SK-N-MC (cell line): ENCODE measurements around the gene DMWD.
A peak's percentile ranks its signal among the peaks of the same experiment; 100 is the strongest.

ENCODE experiments used
- EZH2 ChIP-seq: fragments of 200-600 bp; sonication (generic); IDR thresholded peaks from one replicate; pipeline ENCODE4 v1.6.1; 2017; ENCODE audit warnings: antibody characterized with exemption
- FOXP2 ChIP-seq: optimal IDR thresholded peaks from 2 replicates; pipeline ENCODE3; 2011; ENCODE audit warnings: mild to moderate bottlenecking, moderate library complexity; ENCODE audit not compliant: insufficient read depth; ENCODE audit errors: extremely low read length, control extremely low read depth
- POLR2AphosphoS5 ChIP-seq: IDR thresholded peaks from 2 replicates; pipeline ENCODE4 v1.6.1; 2012; ENCODE audit warnings: mild to moderate bottlenecking, low read depth, low read length, borderline replicate concordance

- peak; percentile 33; the same call in 1 of the 2 replicates for TF ChIP-seq POLR2AphosphoS5
- no peak for TF ChIP-seq EZH2
- TF ChIP-seq FOXP2: no peak
Observed at GRCh38 chr19:45779231-45780145, 13.2 kb downstream of the DMWD start.
